ENCODE data around the gene RILPL1.

DNA sequence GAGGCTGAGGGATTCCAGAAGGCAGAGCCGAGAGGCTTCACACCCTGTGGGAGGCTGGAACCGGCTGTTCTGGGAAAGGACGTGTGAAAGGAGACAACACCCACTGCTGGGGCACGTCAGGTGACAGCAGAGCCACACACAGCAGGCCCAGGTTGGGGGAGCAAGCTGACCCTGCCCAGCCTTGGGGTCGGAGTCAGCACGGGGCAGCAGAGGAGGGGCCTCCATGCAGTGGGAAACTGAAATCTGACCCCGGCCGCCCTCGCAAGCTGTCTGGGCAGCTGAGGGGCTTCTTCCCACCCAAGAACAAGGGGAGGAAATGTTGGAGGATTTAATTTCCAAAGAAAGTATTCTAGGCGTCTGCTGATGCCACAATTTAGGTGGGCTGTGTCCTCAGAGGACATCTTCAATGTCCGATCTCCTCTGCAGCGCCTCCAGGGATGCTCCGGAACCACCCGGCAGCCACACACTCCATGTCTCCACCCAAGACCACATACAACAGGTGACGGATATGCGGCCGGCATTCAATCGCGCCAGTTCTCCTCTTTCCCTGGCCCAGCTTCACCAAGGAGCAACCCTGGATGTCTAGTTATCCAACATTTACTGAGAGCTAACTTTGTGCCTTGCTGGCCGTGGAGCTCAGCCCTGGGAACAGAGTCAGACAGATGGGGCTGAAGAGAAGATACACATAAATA lies 44.8 kb downstream of the RILPL1 start:
- TF ChIP-seq, protein P1, sequence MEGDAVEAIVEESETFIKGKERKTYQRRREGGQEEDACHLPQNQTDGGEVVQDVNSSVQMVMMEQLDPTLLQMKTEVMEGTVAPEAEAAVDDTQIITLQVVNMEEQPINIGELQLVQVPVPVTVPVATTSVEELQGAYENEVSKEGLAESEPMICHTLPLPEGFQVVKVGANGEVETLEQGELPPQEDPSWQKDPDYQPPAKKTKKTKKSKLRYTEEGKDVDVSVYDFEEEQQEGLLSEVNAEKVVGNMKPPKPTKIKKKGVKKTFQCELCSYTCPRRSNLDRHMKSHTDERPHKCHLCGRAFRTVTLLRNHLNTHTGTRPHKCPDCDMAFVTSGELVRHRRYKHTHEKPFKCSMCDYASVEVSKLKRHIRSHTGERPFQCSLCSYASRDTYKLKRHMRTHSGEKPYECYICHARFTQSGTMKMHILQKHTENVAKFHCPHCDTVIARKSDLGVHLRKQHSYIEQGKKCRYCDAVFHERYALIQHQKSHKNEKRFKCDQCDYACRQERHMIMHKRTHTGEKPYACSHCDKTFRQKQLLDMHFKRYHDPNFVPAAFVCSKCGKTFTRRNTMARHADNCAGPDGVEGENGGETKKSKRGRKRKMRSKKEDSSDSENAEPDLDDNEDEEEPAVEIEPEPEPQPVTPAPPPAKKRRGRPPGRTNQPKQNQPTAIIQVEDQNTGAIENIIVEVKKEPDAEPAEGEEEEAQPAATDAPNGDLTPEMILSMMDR (IDR thresholded peaks at IDR 0.05) = no peak
- TF ChIP-seq POLR2A (IDR thresholded peaks at IDR 0.05) = no peak
